Ovary (tissue), 9 donors: Measurements from ENCODE around the gene DDX20. TPM values are rescaled to one million over a fixed set of nuclear protein-coding genes. Genes with fewer than 3 reads are reported as not detected.

Experiments used
- DNase-seq, 5 donors: peaks; one replicate each; pipeline ENCODE4 v3.0.0-alpha.2; 2019 to 2020
- H3K27ac ChIP-seq, 2 donors: fragments of 200-600 bp; one replicate each; pipeline versions ENCODE4 v1.5.1 to v1.8.0; 2019 to 2022
- H3K27me3 ChIP-seq: fragments of 200-600 bp; one replicate; pipeline ENCODE4 v1.8.0; 2022
- H3K36me3 ChIP-seq: fragments of 200-600 bp; sonication (generic); one replicate; pipeline ENCODE4 v1.5.1; 2019
- H3K4me1 ChIP-seq: one replicate; pipeline ENCODE4 v1.8.1; 2013; ENCODE audit warnings: mild to moderate bottlenecking, moderate library complexity; ENCODE audit not compliant: insufficient read depth
- H3K4me3 ChIP-seq: fragments of 200-600 bp; sonication (generic); one replicate; pipeline ENCODE4 v1.5.1; 2017
- H3K9me3 ChIP-seq, 2 donors: fragments of 200-600 bp in 1 of 2; sonication (generic) in 1 of 2; one replicate each; pipeline versions ENCODE4 v1.5.1 to v1.8.1; 2013 to 2019; ENCODE audit warnings: mild to moderate bottlenecking in 1 of 2, moderate library complexity in 1 of 2
- CTCF ChIP-seq, 3 donors: fragments of 450-650 bp in 2 of 3; fragments of 200-600 bp in 1 of 3; IDR thresholded peaks; one replicate each; pipeline versions ENCODE4 v1.5.1 to v1.8.0; 2016 to 2022; ENCODE audit warnings: antibody characterized with exemption in 3 of 3, mild to moderate bottlenecking in 1 of 3
- EP300 ChIP-seq: sonication (generic); formaldehyde crosslinking; IDR thresholded peaks from one replicate; pipeline ENCODE4 v1.6.1; 2017; ENCODE audit warnings: antibody characterized with exemption
- POLR2A ChIP-seq: fragments of 450-650 bp; IDR thresholded peaks from one replicate; pipeline ENCODE4 v1.6.1; 2017; ENCODE audit warnings: antibody characterized with exemption, mild to moderate bottlenecking, moderate library complexity
- WGBS, 3 donors: extraction: QIAGEN DNeasy Blood & Tissue Kit in 1 of 3; methylation state at CpG; one replicate each; pipeline versions ENCODE4 v1.1.5 to v1.1.7; 2013 to 2017; 5-methylcytosine and 5-hydroxymethylcytosine counted together
- intact Hi-C, 4 donors: fragments of 100-400 bp; cut with DNase I; formaldehyde crosslinking; loops; one replicate each; pipeline versions ENCODE4 v1.11.0 to v1.15.1; 2022 to 2023
- polyA plus RNA-seq, 2 donors: library from polyadenylated mRNA; stranded (reverse); fragments of 200-250 nt in 1 of 2; fragments of 350-450 nt in 1 of 2; fragmentation: Illumina TruSeq in 1 of 2; extraction: RNeasy Lipid Tissue Mini Kit (QIAGEN cat#74804) in 1 of 2; gene quantifications; one replicate each; pipeline ENCODE4 v1.2.3, GENCODE V29; 2013 to 2014
- total RNA-seq, 7 donors: library from RNA; depleted of rRNA in 2 of 7; stranded (reverse); fragments of >200 nt in 2 of 7; fragmentation: NEBNext Ultra II Directional in 3 of 7; extraction: Animal tissue kit (Norgen Biotek cat#: 25700) in 3 of 7; gene quantifications; one replicate each; pipeline versions ENCODE4 v1.1.0 to v1.2.4, GENCODE V29; 2016 to 2023
- donor health status: DM: no; HTN: no; CAD: no; lungs with moderate emphysema.
- donor health status: DM: no; HTN: no; CAD: no.
- donor health status: Bipolar disorder and iron deficiency.
- donor health status: DM: yes; HTN: yes; CAD: no.
- donor health status: DM: no; HTN: no; CAD: no.
- donor health status: DM: yes; HTN: yes; CAD: no.

Gene DDX20
- total and polyA plus RNA-seq, 9 donors, result 7.3 to 26.9 (median 11.8) TPM

DNA sequence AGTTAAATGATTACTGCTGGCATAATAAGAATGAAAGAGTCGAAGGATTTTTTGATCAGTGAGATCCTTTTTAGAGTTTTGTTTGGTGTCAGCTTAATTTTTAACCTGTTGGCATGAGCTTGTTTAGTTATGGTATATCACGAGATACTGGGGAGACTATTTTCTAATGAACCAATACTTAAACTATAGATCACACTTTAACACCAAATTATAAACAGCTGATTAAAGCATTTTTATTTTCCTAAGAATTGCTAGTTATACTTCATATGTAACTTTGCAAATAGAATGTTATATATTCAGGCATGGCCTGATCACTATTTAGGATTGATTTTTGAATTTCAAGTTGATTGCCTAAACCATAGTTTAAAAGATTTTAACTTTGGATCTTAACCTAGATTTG lies 6.0 kb downstream of the DDX20 start:
- H3K36me3 ChIP-seq, result no peaks in the 10 kb centered on the region
- H3K27ac ChIP-seq, result no peak overlapping the region
- H3K4me1 ChIP-seq, result peaks cover 1% of the 10 kb centered on the region
- WGBS, 3 donors, result 93 to 99% (median 96%) methylated on average over 2 of the region's 2 CpGs
- no peak for DNase-seq
- intact Hi-C loops, result no loop called here
- no peak for TF ChIP-seq POLR2A
- no peaks in the 10 kb centered on the region for H3K9me3 ChIP-seq
- H3K4me3 ChIP-seq, result no peak overlapping the region
- H3K27me3 ChIP-seq, result no peaks in the 10 kb centered on the region

DNA sequence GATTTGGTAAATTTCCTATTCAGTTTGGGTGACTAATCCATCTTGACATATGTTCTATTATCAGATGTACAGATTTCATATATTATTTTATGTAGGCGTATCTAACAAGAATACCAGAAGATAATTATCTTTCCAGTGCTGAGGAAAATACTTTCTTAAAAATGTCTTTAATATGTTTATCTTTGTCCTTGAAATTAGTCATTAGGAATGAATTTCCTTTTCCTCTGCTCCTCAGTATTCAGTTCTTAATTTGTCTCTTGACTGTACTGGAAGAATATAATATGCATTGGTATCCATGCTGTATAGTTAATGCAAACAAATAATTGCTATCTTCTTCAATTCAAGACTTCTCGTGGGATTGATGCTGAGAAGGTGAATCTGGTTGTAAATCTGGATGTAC lies 6.6 kb downstream of the DDX20 start:
- intact Hi-C loops, result no loop called here
- no peak for DNase-seq
- H3K36me3 ChIP-seq, result no peaks in the 10 kb centered on the region
- H3K4me1 ChIP-seq, result peaks cover 1% of the 10 kb centered on the region
- no peak overlapping the region for H3K27ac ChIP-seq
- no peaks in the 10 kb centered on the region for H3K9me3 ChIP-seq
- 74 to 86% (median 84%) methylated on average over 2 of the region's 2 CpGs for WGBS, 3 donors
- TF ChIP-seq EP300, result no peak
- no peak for TF ChIP-seq CTCF (IDR thresholded peaks at IDR 0.05)
- TF ChIP-seq POLR2A, result no peak
- H3K4me3 ChIP-seq, result no peak overlapping the region
- no peaks in the 10 kb centered on the region for H3K27me3 ChIP-seq

- no peaks in the 10 kb centered on the region for H3K36me3 ChIP-seq
- H3K27ac ChIP-seq, result no peak overlapping the region
- intact Hi-C loops, result loop anchor here in 2 of 4 donors (5.0 kb wide), 1 partner anchor 286 kb away; no protein-coding TSS in a partner anchor
- TF ChIP-seq CTCF (IDR thresholded peaks at IDR 0.05) (no peak), EP300 (no peak), POLR2A (no peak)
- H3K4me1 ChIP-seq, result no peaks in the 10 kb centered on the region
- DNase-seq, result no peak
- no peaks in the 10 kb centered on the region for H3K9me3 ChIP-seq
- no peaks in the 10 kb centered on the region for H3K27me3 ChIP-seq
- no peak overlapping the region for H3K4me3 ChIP-seq
Observed at GRCh38 chr1:111768023-111768422, 12.3 kb downstream of the DDX20 start.

DNA sequence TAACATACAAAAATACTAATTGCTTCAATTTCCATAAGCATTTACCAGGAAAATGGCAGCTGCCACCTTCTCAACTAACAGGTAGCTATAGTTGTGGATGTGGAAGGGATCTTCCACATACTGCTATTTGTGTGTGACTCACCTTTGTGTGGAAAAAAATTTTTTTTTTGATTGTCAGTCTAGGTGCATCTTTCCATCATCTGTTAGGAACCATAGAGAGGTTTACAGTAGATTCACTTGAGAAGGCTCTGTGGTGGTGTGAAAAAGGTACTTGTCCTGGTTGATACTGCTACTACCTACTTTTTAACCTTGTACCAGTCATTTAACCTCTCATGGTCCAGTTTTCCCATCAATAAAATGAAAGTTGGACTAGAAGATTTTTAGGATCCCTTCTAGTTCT lies 12.9 kb downstream of the DDX20 start:
- no peak for DNase-seq
- H3K27ac ChIP-seq, result no peak overlapping the region
- no peaks in the 10 kb centered on the region for H3K36me3 ChIP-seq
- intact Hi-C loops, result loop anchor here in 2 of 4 donors (5.0 kb wide), 1 partner anchor 286 kb away; no protein-coding TSS in a partner anchor
- no peak for TF ChIP-seq EP300
- TF ChIP-seq CTCF (IDR thresholded peaks at IDR 0.05), result no peak
- TF ChIP-seq POLR2A, result no peak
- no peaks in the 10 kb centered on the region for H3K27me3 ChIP-seq
- no peak overlapping the region for H3K4me3 ChIP-seq
- no peaks in the 10 kb centered on the region for H3K4me1 ChIP-seq
- no peaks in the 10 kb centered on the region for H3K9me3 ChIP-seq

DNA sequence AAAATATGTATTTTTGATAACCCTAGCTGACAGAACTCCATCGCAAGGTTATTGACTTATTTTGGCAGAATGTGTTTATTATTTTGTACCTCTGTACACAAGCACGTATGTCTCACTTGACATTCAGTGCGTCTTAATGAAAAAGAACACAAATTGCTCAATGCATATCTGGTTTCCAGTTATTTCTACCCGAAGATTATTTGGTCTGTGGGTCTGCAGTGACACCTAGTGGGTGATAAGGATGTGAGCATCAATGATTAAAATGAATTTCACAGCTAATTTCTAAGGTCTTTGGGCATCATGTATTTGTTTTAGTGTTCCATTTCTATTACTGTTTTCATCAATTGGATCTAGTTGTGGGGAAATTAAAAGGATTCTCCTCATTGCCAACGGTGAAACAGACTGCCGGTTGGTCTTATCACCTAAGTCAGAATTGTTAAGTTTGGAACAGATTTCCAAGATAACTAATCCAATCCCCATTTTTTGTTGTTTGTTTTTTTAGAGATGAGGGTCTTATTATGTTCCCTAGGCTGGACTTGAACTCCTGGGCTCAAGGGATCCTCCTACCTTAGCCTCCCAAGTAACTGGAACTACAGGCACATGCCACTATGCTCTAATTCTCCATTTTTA lies 13.9 kb downstream of the DDX20 start:
- TF ChIP-seq CTCF (IDR thresholded peaks at IDR 0.05) (peak; percentile 82 to 91 (median 83)), EP300 (no peak), POLR2A (no peak)
- H3K9me3 ChIP-seq, result no peaks in the 10 kb centered on the region
- H3K4me1 ChIP-seq, result no peaks in the 10 kb centered on the region
- 20 to 24% (median 21%) methylated on average over 6 of the region's 6 CpGs for WGBS, 3 donors
- H3K36me3 ChIP-seq, result no peaks in the 10 kb centered on the region
- no peaks in the 10 kb centered on the region for H3K27me3 ChIP-seq
- DNase-seq, result peak in 3 of 5 donors; percentile 20 to 68 (median 46)
- no peak overlapping the region for H3K4me3 ChIP-seq
- intact Hi-C loops, result loop anchor here in 2 of 4 donors (5.0 to 10.0 kb wide), 2 partner anchors 287 to 545 kb away; partner anchors contain the start of gene CHI3L2 (in 1 of the 2)
- H3K27ac ChIP-seq, result no peak overlapping the region
